GM23338 (cell line): ENCODE data around the gene KLC4. TPM values are rescaled to one million over a fixed set of nuclear protein-coding genes. Genes with fewer than 3 reads are reported as not detected.
A peak's percentile ranks its signal among the peaks of the same experiment; 100 is the strongest.

Experiments
- ATAC-seq: fragments of 200-7000 bp; cut with Tn5 transposase; 3 replicates; pipeline ENCODE4 v1.9.1; 2020
- DNase-seq: peaks from one replicate; pipeline ENCODE4 v3.0.0-alpha.2; 2015; ENCODE audit warnings: low spot score
- H2AFZ ChIP-seq: fragments of 200-600 bp; sonication (generic); 2 replicates; pipeline ENCODE4 v1.8.0; 2016; ENCODE audit warnings: antibody characterized with exemption, mild to moderate bottlenecking, moderate library complexity
- H3F3A ChIP-seq: fragments of 200-600 bp; sonication (generic); replicated peaks from 2 replicates; pipeline ENCODE4 v1.8.0; 2017; ENCODE audit warnings: antibody characterized with exemption, mixed run types, low read depth
- H3K27ac ChIP-seq: fragments of 200-600 bp; sonication (generic); 2 replicates; pipeline ENCODE4 v1.6.1; 2016; ENCODE audit warnings: low read depth
- H3K27me3 ChIP-seq: fragments of 200-600 bp; sonication (generic); 2 replicates; pipeline ENCODE4 v1.8.0; 2016; ENCODE audit warnings: mild to moderate bottlenecking, mixed run types, moderate library complexity; ENCODE audit not compliant: insufficient read depth
- H3K36me3 ChIP-seq: fragments of 200-600 bp; sonication (generic); 2 replicates; pipeline ENCODE4 v1.8.0; 2016; ENCODE audit warnings: mild to moderate bottlenecking; ENCODE audit not compliant: insufficient read depth
- H3K4me1 ChIP-seq: fragments of 200-600 bp; sonication (generic); 2 replicates; pipeline ENCODE4 v1.8.0; 2016; ENCODE audit warnings: mild to moderate bottlenecking, moderate library complexity; ENCODE audit not compliant: insufficient read depth
- H3K4me2 ChIP-seq: fragments of 200-600 bp; sonication (generic); 2 replicates; pipeline ENCODE4 v1.7.1; 2017; ENCODE audit warnings: mixed run types
- H3K4me3 ChIP-seq: fragments of 200-600 bp; sonication (generic); 2 replicates; pipeline ENCODE4 v1.6.1; 2016; ENCODE audit warnings: mixed run types
- H3K79me2 ChIP-seq: fragments of 200-600 bp; sonication (generic); replicated peaks from 2 replicates; pipeline ENCODE4 v1.8.0; 2017; ENCODE audit warnings: mild to moderate bottlenecking; ENCODE audit not compliant: insufficient read depth
- H3K9me2 ChIP-seq: fragments of 200-600 bp; sonication (generic); 2 replicates; pipeline ENCODE4 v1.8.0; 2017; ENCODE audit not compliant: insufficient read depth
- H4K20me1 ChIP-seq: fragments of 200-600 bp; sonication (generic); replicated peaks from 2 replicates; pipeline ENCODE4 v1.8.0; 2017; ENCODE audit warnings: mild to moderate bottlenecking; ENCODE audit not compliant: insufficient read depth
- H3K27ac Mint-ChIP-seq: 2 replicates; pipeline ENCODE4 v1.8.0; 2020; ENCODE audit warnings: inconsistent platforms, mild to moderate bottlenecking, moderate library complexity, mixed read lengths
- H3K27me3 Mint-ChIP-seq: 3 replicates; pipeline ENCODE4 v1.8.0; 2022; ENCODE audit warnings: low read depth, mild to moderate bottlenecking, moderate library complexity, mixed read lengths, inconsistent platforms; ENCODE audit not compliant: insufficient read depth, poor library complexity
- H3K36me3 Mint-ChIP-seq: 3 replicates; pipeline ENCODE4 v1.8.0; 2021; ENCODE audit warnings: low read depth, mild to moderate bottlenecking, inconsistent platforms, moderate library complexity, mixed read lengths
- H3K4me1 Mint-ChIP-seq: 3 replicates; pipeline ENCODE4 v1.8.0; 2020; ENCODE audit warnings: mild to moderate bottlenecking, inconsistent platforms, mixed read lengths
- H3K4me3 Mint-ChIP-seq: 3 replicates; pipeline ENCODE4 v1.8.0; 2021; ENCODE audit warnings: moderate library complexity, mild to moderate bottlenecking, inconsistent platforms, mixed read lengths
- H3K9me3 Mint-ChIP-seq: 3 replicates; pipeline ENCODE4 v1.8.0; 2020; ENCODE audit warnings: moderate library complexity, mild to moderate bottlenecking, inconsistent platforms, mixed read lengths
- CREB1 ChIP-seq: fragments of 250-450 bp; sonication (Bioruptor Pico); IDR thresholded peaks from 2 replicates; pipeline ENCODE4 v1.5.0; 2020; ENCODE audit warnings: low read depth, mild to moderate bottlenecking, moderate library complexity
- NANOG ChIP-seq: IDR thresholded peaks from 2 replicates; pipeline ENCODE4 v1.6.1; 2016; ENCODE audit warnings: antibody characterized with exemption, borderline replicate concordance
- POLR2AphosphoS5 ChIP-seq: IDR thresholded peaks from 2 replicates; pipeline ENCODE4 v1.6.1; 2016; ENCODE audit warnings: antibody characterized with exemption, low read depth
- STAT1 ChIP-seq: IDR thresholded peaks from one replicate; pipeline ENCODE4 v1.6.1; 2016; ENCODE audit warnings: antibody characterized with exemption; ENCODE audit not compliant: unreplicated experiment
- ZNF114 ChIP-seq: fragments of 250-450 bp; sonication (Bioruptor Pico); IDR thresholded peaks from 2 replicates; pipeline ENCODE4 v1.5.0; 2020; ENCODE audit warnings: mild to moderate bottlenecking, moderate library complexity
- ZNF331 ChIP-seq: fragments of 250-450 bp; sonication (Bioruptor Pico); IDR thresholded peaks from 2 replicates; pipeline ENCODE4 v1.5.0; 2020; ENCODE audit warnings: low read depth, mild to moderate bottlenecking, moderate library complexity
- polyA plus RNA-seq: library from polyadenylated mRNA; unstranded; fragments of >200 nt; fragmentation: Nextera tagmentation; extraction: Ambion mirVana; gene quantifications from 2 replicates; pipeline ENCODE4 v1.2.1, GENCODE V29; 2016
- total RNA-seq: library from RNA; depleted of rRNA; stranded (reverse); fragments of >200 nt; shearing (Covaris generic); gene quantifications from 2 replicates; pipeline ENCODE4 v1.2.3, GENCODE V29; 2014
- TF ChIP-seq, protein P1 (sequence below): IDR thresholded peaks from one replicate; pipeline ENCODE4 v1.6.1; 2018; ENCODE audit warnings: antibody characterized with exemption; ENCODE audit not compliant: unreplicated experiment
- TF ChIP-seq, protein P2 (sequence below): IDR thresholded peaks from 2 replicates; pipeline ENCODE4 v1.6.1; 2016; ENCODE audit warnings: antibody characterized with exemption
- TF ChIP-seq, protein P3 (sequence below), 2 experiments: fragments of 200-600 bp in 1 of 2; sonication (generic) in 1 of 2; conservative IDR thresholded peaks; 2 replicates each; pipeline versions ENCODE4 v1.5.1 to v1.6.1; 2016 to 2017; ENCODE audit warnings: antibody characterized with exemption in 2 of 2, low read depth in 2 of 2, mild to moderate bottlenecking in 2 of 2, moderate library complexity in 1 of 2
- TF ChIP-seq, protein P4 (sequence below): fragments of 250-450 bp; sonication (Bioruptor Pico); IDR thresholded peaks from 2 replicates; pipeline ENCODE4 v1.5.0; 2020; ENCODE audit warnings: mild to moderate bottlenecking, moderate library complexity

Gene KLC4
- total and polyA plus RNA-seq, 2 experiments from 2014 or later: 14.9 to 17.4 TPM

DNA sequence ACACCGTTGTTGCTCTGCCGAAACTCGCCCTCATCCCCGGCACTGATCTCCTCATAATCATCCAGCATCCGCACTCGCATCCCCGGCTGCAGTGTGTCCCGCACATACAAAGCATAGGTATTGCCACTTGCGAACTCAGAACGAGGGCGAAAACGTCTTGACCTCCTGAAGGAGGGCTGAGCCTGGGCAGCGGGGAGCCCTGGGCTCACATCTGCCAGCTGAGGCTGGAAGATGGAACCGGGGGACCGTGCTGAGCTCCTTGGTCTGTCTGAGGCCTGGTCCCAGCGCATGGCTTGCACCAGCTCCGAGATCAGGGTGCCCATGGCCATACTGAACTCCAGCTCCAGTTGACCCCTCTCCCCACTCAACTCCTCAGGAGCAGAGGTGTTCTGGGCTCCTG is 8.4 kb upstream of the KLC4 start (continued):
- TF ChIP-seq, protein P1, sequence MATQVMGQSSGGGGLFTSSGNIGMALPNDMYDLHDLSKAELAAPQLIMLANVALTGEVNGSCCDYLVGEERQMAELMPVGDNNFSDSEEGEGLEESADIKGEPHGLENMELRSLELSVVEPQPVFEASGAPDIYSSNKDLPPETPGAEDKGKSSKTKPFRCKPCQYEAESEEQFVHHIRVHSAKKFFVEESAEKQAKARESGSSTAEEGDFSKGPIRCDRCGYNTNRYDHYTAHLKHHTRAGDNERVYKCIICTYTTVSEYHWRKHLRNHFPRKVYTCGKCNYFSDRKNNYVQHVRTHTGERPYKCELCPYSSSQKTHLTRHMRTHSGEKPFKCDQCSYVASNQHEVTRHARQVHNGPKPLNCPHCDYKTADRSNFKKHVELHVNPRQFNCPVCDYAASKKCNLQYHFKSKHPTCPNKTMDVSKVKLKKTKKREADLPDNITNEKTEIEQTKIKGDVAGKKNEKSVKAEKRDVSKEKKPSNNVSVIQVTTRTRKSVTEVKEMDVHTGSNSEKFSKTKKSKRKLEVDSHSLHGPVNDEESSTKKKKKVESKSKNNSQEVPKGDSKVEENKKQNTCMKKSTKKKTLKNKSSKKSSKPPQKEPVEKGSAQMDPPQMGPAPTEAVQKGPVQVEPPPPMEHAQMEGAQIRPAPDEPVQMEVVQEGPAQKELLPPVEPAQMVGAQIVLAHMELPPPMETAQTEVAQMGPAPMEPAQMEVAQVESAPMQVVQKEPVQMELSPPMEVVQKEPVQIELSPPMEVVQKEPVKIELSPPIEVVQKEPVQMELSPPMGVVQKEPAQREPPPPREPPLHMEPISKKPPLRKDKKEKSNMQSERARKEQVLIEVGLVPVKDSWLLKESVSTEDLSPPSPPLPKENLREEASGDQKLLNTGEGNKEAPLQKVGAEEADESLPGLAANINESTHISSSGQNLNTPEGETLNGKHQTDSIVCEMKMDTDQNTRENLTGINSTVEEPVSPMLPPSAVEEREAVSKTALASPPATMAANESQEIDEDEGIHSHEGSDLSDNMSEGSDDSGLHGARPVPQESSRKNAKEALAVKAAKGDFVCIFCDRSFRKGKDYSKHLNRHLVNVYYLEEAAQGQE: no peak
- TF ChIP-seq ZNF331 (CRISPR knock-in tag): no peak
- TF ChIP-seq POLR2AphosphoS5: no peak
- TF ChIP-seq STAT1: no peak
- TF ChIP-seq, protein P2, sequence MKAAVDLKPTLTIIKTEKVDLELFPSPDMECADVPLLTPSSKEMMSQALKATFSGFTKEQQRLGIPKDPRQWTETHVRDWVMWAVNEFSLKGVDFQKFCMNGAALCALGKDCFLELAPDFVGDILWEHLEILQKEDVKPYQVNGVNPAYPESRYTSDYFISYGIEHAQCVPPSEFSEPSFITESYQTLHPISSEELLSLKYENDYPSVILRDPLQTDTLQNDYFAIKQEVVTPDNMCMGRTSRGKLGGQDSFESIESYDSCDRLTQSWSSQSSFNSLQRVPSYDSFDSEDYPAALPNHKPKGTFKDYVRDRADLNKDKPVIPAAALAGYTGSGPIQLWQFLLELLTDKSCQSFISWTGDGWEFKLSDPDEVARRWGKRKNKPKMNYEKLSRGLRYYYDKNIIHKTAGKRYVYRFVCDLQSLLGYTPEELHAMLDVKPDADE: no peak
- TF ChIP-seq CREB1 (CRISPR knock-in tag): no peak

DNA sequence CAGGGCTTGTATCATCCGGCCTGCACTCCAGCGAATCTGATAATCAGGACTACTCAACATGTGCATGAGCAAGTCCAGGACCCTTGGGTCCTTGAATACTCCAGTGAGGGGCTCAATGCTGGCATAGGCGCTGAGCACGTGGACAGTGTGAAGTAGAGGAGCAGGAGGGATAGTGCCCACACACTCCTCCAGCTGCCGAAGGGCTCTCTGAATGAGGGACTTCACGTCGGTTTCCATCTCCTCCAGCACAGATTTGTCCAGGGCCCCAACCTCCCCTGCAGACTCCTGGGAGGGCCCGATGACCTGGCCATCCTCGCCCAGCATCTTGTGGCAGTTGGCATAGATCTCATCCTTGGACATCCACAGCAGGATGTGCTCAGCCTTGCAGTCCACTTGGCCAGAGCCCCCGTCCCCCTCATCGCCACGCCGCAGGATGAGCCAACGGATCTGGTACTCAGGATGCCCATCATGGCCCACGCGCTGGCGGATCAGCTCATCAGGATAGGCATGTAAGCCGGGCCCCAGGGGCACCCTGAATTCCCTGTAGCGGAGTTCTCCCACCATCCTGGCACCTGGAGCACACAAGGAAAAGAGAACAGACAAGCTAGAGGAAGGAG is 7.1 kb upstream of the KLC4 start:
- H3K4me2 ChIP-seq: peak overlapping the region; percentile 97
- peaks cover 35% of the 10 kb centered on the region for H3K4me1 Mint-ChIP-seq
- no peaks in the 10 kb centered on the region for H4K20me1 ChIP-seq
- peak overlapping the region; percentile 87 for H3K4me3 Mint-ChIP-seq
- peaks cover 8% of the 10 kb centered on the region for H3K4me1 ChIP-seq
- peaks cover 7% of the 10 kb centered on the region for H3K79me2 ChIP-seq
- H3K27ac Mint-ChIP-seq: peak overlapping the region; percentile 95
- peak overlapping the region; percentile 83 for H2AFZ ChIP-seq
- H3K36me3 Mint-ChIP-seq: peaks cover 40% of the 10 kb centered on the region
- peaks cover 2% of the 10 kb centered on the region; the same call in 1 of the 2 replicates for H3K36me3 ChIP-seq
- H3K27me3 ChIP-seq: no peaks in the 10 kb centered on the region
- peak overlapping the region; percentile 88 for H3K4me3 ChIP-seq
- peaks cover 13% of the 10 kb centered on the region; the same call in 1 of the 2 replicates for H3F3A ChIP-seq
- ATAC-seq: no peak
- no peaks in the 10 kb centered on the region for H3K9me2 ChIP-seq
- peaks cover 8% of the 10 kb centered on the region for H3K27me3 Mint-ChIP-seq
- H3K27ac ChIP-seq: peak overlapping the region; percentile 89
- H3K9me3 Mint-ChIP-seq: no peaks in the 10 kb centered on the region; the same call in 2 of the 3 replicates
- DNase-seq: no peak
- TF ChIP-seq, protein P3, sequence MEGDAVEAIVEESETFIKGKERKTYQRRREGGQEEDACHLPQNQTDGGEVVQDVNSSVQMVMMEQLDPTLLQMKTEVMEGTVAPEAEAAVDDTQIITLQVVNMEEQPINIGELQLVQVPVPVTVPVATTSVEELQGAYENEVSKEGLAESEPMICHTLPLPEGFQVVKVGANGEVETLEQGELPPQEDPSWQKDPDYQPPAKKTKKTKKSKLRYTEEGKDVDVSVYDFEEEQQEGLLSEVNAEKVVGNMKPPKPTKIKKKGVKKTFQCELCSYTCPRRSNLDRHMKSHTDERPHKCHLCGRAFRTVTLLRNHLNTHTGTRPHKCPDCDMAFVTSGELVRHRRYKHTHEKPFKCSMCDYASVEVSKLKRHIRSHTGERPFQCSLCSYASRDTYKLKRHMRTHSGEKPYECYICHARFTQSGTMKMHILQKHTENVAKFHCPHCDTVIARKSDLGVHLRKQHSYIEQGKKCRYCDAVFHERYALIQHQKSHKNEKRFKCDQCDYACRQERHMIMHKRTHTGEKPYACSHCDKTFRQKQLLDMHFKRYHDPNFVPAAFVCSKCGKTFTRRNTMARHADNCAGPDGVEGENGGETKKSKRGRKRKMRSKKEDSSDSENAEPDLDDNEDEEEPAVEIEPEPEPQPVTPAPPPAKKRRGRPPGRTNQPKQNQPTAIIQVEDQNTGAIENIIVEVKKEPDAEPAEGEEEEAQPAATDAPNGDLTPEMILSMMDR (conservative IDR thresholded peaks at IDR 0.05; ENCODE audit: low read depth in 2 of 2): no peak
- no peak for TF ChIP-seq NANOG
- no peak for TF ChIP-seq ZNF114 (CRISPR knock-in tag)
- TF ChIP-seq CREB1 (CRISPR knock-in tag): no peak
- TF ChIP-seq POLR2AphosphoS5: no peak
- TF ChIP-seq, protein P4, sequence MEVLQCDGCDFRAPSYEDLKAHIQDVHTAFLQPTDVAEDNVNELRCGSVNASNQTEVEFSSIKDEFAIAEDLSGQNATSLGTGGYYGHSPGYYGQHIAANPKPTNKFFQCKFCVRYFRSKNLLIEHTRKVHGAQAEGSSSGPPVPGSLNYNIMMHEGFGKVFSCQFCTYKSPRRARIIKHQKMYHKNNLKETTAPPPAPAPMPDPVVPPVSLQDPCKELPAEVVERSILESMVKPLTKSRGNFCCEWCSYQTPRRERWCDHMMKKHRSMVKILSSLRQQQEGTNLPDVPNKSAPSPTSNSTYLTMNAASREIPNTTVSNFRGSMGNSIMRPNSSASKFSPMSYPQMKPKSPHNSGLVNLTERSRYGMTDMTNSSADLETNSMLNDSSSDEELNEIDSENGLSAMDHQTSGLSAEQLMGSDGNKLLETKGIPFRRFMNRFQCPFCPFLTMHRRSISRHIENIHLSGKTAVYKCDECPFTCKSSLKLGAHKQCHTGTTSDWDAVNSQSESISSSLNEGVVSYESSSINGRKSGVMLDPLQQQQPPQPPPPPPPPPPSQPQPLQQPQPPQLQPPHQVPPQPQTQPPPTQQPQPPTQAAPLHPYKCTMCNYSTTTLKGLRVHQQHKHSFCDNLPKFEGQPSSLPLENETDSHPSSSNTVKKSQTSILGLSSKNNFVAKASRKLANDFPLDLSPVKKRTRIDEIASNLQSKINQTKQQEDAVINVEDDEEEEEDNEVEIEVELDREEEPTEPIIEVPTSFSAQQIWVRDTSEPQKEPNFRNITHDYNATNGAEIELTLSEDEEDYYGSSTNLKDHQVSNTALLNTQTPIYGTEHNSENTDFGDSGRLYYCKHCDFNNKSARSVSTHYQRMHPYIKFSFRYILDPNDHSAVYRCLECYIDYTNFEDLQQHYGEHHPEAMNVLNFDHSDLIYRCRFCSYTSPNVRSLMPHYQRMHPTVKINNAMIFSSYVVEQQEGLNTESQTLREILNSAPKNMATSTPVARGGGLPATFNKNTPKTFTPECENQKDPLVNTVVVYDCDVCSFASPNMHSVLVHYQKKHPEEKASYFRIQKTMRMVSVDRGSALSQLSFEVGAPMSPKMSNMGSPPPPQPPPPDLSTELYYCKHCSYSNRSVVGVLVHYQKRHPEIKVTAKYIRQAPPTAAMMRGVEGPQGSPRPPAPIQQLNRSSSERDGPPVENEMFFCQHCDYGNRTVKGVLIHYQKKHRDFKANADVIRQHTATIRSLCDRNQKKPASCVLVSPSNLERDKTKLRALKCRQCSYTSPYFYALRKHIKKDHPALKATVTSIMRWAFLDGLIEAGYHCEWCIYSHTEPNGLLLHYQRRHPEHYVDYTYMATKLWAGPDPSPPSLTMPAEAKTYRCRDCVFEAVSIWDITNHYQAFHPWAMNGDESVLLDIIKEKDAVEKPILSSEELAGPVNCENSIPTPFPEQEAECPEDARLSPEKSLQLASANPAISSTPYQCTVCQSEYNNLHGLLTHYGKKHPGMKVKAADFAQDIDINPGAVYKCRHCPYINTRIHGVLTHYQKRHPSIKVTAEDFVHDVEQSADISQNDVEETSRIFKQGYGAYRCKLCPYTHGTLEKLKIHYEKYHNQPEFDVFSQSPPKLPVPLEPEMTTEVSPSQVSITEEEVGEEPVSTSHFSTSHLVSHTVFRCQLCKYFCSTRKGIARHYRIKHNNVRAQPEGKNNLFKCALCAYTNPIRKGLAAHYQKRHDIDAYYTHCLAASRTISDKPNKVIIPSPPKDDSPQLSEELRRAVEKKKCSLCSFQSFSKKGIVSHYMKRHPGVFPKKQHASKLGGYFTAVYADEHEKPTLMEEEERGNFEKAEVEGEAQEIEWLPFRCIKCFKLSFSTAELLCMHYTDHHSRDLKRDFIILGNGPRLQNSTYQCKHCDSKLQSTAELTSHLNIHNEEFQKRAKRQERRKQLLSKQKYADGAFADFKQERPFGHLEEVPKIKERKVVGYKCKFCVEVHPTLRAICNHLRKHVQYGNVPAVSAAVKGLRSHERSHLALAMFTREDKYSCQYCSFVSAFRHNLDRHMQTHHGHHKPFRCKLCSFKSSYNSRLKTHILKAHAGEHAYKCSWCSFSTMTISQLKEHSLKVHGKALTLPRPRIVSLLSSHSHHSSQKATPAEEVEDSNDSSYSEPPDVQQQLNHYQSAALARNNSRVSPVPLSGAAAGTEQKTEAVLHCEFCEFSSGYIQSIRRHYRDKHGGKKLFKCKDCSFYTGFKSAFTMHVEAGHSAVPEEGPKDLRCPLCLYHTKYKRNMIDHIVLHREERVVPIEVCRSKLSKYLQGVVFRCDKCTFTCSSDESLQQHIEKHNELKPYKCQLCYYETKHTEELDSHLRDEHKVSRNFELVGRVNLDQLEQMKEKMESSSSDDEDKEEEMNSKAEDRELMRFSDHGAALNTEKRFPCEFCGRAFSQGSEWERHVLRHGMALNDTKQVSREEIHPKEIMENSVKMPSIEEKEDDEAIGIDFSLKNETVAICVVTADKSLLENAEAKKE (CRISPR knock-in tag): no peak
- TF ChIP-seq, protein P2: no peak
